ENCODE measurements around the gene DNAJC4. TPM values are rescaled to one million over a fixed set of nuclear protein-coding genes. Genes with fewer than 3 reads are reported as not detected.

DNAJC4 gene
- total and polyA plus RNA-seq, 2 of the 8 experiments (the other 6 are each of a cell fraction or from before 2014, with no cell fraction given) = 14.6 to 31.0 TPM

DNA sequence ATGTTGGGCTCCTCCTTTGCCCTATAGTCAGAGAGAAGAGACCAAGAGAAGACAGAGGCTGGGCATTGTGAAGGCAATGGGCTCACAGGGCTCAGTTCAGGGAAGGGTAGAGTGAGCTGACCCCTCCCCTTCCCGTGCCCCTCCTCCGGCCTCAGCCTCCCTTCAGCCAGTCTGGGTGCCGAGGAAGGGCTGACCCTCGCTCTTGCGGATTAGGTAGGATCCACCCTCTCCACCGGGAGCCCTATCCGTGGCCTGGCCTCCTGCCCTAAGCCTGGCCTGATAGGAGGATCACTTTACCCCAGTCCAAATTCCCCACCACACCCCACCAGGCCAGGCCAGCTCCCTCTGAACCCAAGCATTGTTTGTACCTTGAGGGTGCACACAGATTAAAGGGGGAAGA, 18.2 kb downstream of the DNAJC4 start (continued):
- TF ChIP-seq FOSL1 (IDR thresholded peaks at IDR 0.05; ENCODE audit: insufficient read depth, low read depth, low read length) (no peak), POLR2A (IDR thresholded peaks at IDR 0.05; ENCODE audit: control extremely low read depth in 1 of 2, low read depth in 2 of 2, low read length in 2 of 2) (no peak), EP300 (IDR thresholded peaks at IDR 0.05; ENCODE audit: borderline replicate concordance in 1 of 2, low read depth in 2 of 2, low read length in 2 of 2) (no peak), SUZ12 (IDR thresholded peaks at IDR 0.05; ENCODE audit: low read length) (no peak), PHF8 (conservative IDR thresholded peaks at IDR 0.05; ENCODE audit: low read depth, low read length) (no peak)

All from H1 (cell line).